Breast epithelium (tissue), 3 donors: ENCODE measurements around the gene CFAP100.

Experiments
- CTCF ChIP-seq, 3 donors: fragments of 450-650 bp; IDR thresholded peaks; one replicate each; pipeline ENCODE4 v1.5.1; 2016 to 2017; ENCODE audit warnings: antibody characterized with exemption in 3 of 3, mild to moderate bottlenecking in 3 of 3, moderate library complexity in 3 of 3
- POLR2A ChIP-seq: fragments of 450-650 bp; IDR thresholded peaks from one replicate; pipeline ENCODE4 v1.6.1; 2016; ENCODE audit warnings: antibody characterized with exemption, mild to moderate bottlenecking, moderate library complexity
- POLR2AphosphoS5 ChIP-seq, 3 donors: sonication (generic); formaldehyde crosslinking; IDR thresholded peaks; one replicate each; pipeline ENCODE4 v1.6.1; 2017; ENCODE audit warnings: antibody characterized with exemption in 3 of 3

GRCh38 chr3:126378341-126378751 lies 16.4 kb upstream of the CFAP100 start:
- TF ChIP-seq CTCF (IDR thresholded peaks at IDR 0.05) = no peak
- TF ChIP-seq POLR2A = no peak
- TF ChIP-seq POLR2AphosphoS5 (IDR thresholded peaks at IDR 0.05) = no peak
